Astrocyte (in vitro differentiated cells and primary cell): ENCODE data around the gene PTPN22. TPM values are rescaled to one million over a fixed set of nuclear protein-coding genes. Genes with fewer than 3 reads are reported as not detected.

Experiments
- DNase-seq: peaks from one replicate; pipeline ENCODE4 v3.0.0-alpha.2; 2010; ENCODE audit warnings: low read depth
- FAIRE-seq: peaks from 2 replicates; lab custom pipeline; 2011; peaks lifted over from hg19 to GRCh38; lab: Jason Lieb, UNC
- H2AFZ ChIP-seq: 2 replicates; pipeline ENCODE4 v1.6.0; 2012; ENCODE audit warnings: low read depth, low read length, inconsistent platforms
- H3K27ac ChIP-seq: 2 replicates; pipeline ENCODE4 v1.5.1; 2011; ENCODE audit warnings: low read depth, low read length, inconsistent platforms
- H3K27me3 ChIP-seq: 2 replicates; pipeline ENCODE4 v1.6.0; 2011; ENCODE audit warnings: low read length, inconsistent platforms; ENCODE audit not compliant: insufficient read depth
- H3K36me3 ChIP-seq: 2 replicates; pipeline ENCODE4 v1.5.1; 2011; ENCODE audit warnings: low read length, inconsistent platforms; ENCODE audit not compliant: insufficient read depth
- H3K4me1 ChIP-seq: 2 replicates; pipeline ENCODE4 v1.5.1; 2011; ENCODE audit warnings: low read length, inconsistent platforms; ENCODE audit not compliant: insufficient read depth
- H3K4me2 ChIP-seq: 2 replicates; pipeline ENCODE4 v1.6.0; 2012; ENCODE audit warnings: low read length, inconsistent platforms
- H3K4me3 ChIP-seq: 2 replicates; pipeline ENCODE4 v1.5.1; 2011; ENCODE audit warnings: low read depth, mild to moderate bottlenecking, low read length, inconsistent platforms; ENCODE audit not compliant: insufficient read depth
- H3K79me2 ChIP-seq: 2 replicates; pipeline ENCODE4 v1.6.0; 2012; ENCODE audit warnings: mild to moderate bottlenecking, low read length, inconsistent platforms; ENCODE audit not compliant: insufficient read depth
- H3K9ac ChIP-seq: 2 replicates; pipeline ENCODE4 v1.6.0; 2012; ENCODE audit warnings: mild to moderate bottlenecking, low read length, inconsistent platforms
- H3K9me3 ChIP-seq: 2 replicates; pipeline ENCODE4 v1.5.1; 2012; ENCODE audit warnings: low read depth, mild to moderate bottlenecking, low read length, inconsistent platforms; ENCODE audit not compliant: insufficient read depth
- H4K20me1 ChIP-seq: 2 replicates; pipeline ENCODE4 v1.6.0; 2012; ENCODE audit warnings: low read length, inconsistent platforms; ENCODE audit not compliant: insufficient read depth
- H3K27ac Mint-ChIP-seq: one replicate; pipeline ENCODE4 v1.8.0; 2021; ENCODE audit warnings: mild to moderate bottlenecking, mixed read lengths; ENCODE audit not compliant: unreplicated experiment
- H3K27me3 Mint-ChIP-seq: one replicate; pipeline ENCODE4 v1.8.0; 2021; ENCODE audit warnings: low read depth, mixed read lengths; ENCODE audit not compliant: unreplicated experiment
- H3K36me3 Mint-ChIP-seq: one replicate; pipeline ENCODE4 v1.8.0; 2021; ENCODE audit warnings: low read depth, mixed read lengths; ENCODE audit not compliant: unreplicated experiment
- H3K4me1 Mint-ChIP-seq: one replicate; pipeline ENCODE4 v1.8.0; 2021; ENCODE audit warnings: low read depth, mixed read lengths; ENCODE audit not compliant: unreplicated experiment
- H3K4me3 Mint-ChIP-seq: one replicate; pipeline ENCODE4 v1.8.0; 2021; ENCODE audit warnings: mild to moderate bottlenecking, moderate library complexity, mixed read lengths; ENCODE audit not compliant: unreplicated experiment
- H3K9me3 Mint-ChIP-seq: one replicate; pipeline ENCODE4 v1.8.0; 2021; ENCODE audit warnings: mild to moderate bottlenecking, mixed read lengths; ENCODE audit not compliant: unreplicated experiment
- EZH2 ChIP-seq: IDR thresholded peaks from 2 replicates; pipeline ENCODE4 v1.6.1; 2012; ENCODE audit warnings: mild to moderate bottlenecking, low read length, inconsistent platforms; ENCODE audit not compliant: insufficient read depth
- total RNA-seq: library from RNA; stranded (reverse); gene quantifications from 2 replicates; pipeline ENCODE4 v1.2.1, GENCODE V29; 2021
- TF ChIP-seq, protein P1 (sequence below): IDR thresholded peaks from 2 replicates; pipeline ENCODE4 v1.5.1; 2011; ENCODE audit warnings: low read depth, mild to moderate bottlenecking, inconsistent platforms, low read length, moderate library complexity; ENCODE audit not compliant: insufficient read depth

PTPN22 gene
- total RNA-seq, 1 donor from 2014 or later, result 1.3 TPM

DNA sequence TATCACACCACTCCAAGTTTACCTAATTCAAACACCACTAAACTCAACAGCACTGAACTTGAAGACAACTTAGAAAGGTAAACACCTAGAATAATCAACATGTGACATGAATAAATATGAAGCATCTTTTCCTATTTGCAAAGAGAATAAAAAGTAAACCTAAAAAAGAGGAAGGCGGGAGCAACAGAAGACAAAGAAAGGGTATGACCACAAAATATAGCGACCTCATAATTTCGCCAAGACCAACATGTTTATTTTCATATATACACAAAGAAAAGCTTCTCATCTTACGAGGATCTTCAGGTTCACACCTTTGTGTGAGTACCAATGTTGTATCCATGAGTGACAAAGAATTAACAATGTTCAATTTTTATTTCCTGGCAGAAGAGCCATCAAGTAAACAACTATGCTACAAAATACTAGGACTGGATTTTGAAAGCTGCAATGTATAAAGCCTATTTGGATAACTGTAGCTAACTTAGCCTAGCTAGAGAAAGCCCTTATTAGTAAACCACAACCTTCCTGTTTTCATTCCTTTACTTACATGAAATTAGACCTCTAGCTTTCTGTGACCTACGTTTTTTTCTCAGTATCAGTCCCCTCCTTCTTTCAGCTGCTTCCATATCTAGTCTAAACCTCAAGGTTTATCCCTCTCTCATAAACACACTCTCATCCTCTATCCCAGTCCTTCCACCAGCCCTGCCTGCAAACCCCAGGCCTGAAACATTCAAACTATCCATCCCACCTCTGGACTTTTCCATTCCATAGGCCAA lies 91.0 kb downstream of the PTPN22 start:
- H3K27ac Mint-ChIP-seq, result no peak overlapping the region
- Histone ChIP-seq H3K27me3 (no peaks in the 10 kb centered on the region), H4K20me1 (peaks cover 36% of the 10 kb centered on the region), H2AFZ (no peak overlapping the region), H3K79me2 (peaks cover 69% of the 10 kb centered on the region), H3K9ac (no peak overlapping the region), H3K4me3 (no peak overlapping the region), H3K4me1 (peaks cover 5% of the 10 kb centered on the region), H3K4me2 (no peak overlapping the region), H3K36me3 (peaks cover 3% of the 10 kb centered on the region), H3K9me3 (no peaks in the 10 kb centered on the region), H3K27ac (no peak overlapping the region)
- DNase-seq (no peak), FAIRE-seq (no peak)
- H3K36me3 Mint-ChIP-seq, result no peaks in the 10 kb centered on the region
- no peaks in the 10 kb centered on the region for H3K9me3 Mint-ChIP-seq
- H3K4me1 Mint-ChIP-seq, result peaks cover 13% of the 10 kb centered on the region
- H3K27me3 Mint-ChIP-seq, result no peaks in the 10 kb centered on the region
- H3K4me3 Mint-ChIP-seq, result no peak overlapping the region
- no peak for TF ChIP-seq EZH2
- TF ChIP-seq, protein P1, sequence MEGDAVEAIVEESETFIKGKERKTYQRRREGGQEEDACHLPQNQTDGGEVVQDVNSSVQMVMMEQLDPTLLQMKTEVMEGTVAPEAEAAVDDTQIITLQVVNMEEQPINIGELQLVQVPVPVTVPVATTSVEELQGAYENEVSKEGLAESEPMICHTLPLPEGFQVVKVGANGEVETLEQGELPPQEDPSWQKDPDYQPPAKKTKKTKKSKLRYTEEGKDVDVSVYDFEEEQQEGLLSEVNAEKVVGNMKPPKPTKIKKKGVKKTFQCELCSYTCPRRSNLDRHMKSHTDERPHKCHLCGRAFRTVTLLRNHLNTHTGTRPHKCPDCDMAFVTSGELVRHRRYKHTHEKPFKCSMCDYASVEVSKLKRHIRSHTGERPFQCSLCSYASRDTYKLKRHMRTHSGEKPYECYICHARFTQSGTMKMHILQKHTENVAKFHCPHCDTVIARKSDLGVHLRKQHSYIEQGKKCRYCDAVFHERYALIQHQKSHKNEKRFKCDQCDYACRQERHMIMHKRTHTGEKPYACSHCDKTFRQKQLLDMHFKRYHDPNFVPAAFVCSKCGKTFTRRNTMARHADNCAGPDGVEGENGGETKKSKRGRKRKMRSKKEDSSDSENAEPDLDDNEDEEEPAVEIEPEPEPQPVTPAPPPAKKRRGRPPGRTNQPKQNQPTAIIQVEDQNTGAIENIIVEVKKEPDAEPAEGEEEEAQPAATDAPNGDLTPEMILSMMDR, result no peak

GRCh38 chr1:113779542-113779941 lies 92.0 kb downstream of the PTPN22 start:
- no peak overlapping the region for H3K4me2 ChIP-seq
- H3K9ac ChIP-seq, result no peak overlapping the region
- H3K27me3 ChIP-seq, result no peaks in the 10 kb centered on the region
- peaks cover 5% of the 10 kb centered on the region for H3K4me1 ChIP-seq
- TF ChIP-seq EZH2, result no peak
- TF ChIP-seq, protein P1, result no peak
- H3K36me3 ChIP-seq, result peaks cover 3% of the 10 kb centered on the region
- Mint-ChIP-seq H3K36me3 (no peaks in the 10 kb centered on the region), H3K4me3 (no peak overlapping the region), H3K9me3 (no peaks in the 10 kb centered on the region), H3K4me1 (peaks cover 12% of the 10 kb centered on the region), H3K27me3 (no peaks in the 10 kb centered on the region), H3K27ac (no peak overlapping the region)
- peaks cover 34% of the 10 kb centered on the region for H4K20me1 ChIP-seq
- no peak overlapping the region for H3K27ac ChIP-seq
- no peaks in the 10 kb centered on the region for H3K9me3 ChIP-seq
- peaks cover 62% of the 10 kb centered on the region for H3K79me2 ChIP-seq
- FAIRE-seq, result no peak
- DNase-seq, result no peak
- H2AFZ ChIP-seq, result no peak overlapping the region
- no peak overlapping the region for H3K4me3 ChIP-seq

DNA sequence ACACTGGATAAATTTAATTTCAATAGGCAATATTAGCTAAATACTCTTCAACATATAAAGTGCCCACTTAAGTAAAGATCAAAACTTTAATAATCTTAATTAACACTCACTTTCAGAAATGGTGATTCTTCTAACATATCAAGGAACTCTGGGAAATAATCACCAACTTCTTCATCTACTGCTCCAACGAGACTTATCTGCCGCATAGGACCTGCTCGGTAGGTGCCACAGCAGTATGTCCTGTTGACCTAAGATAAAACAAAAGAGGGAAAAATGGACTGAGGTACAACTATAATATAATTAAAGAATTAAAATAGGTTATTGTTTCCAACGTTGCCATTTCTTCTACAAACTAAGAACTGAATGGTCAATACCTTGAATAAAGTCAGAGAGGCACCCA lies 94.0 kb downstream of the PTPN22 start:
- H4K20me1 ChIP-seq, result peaks cover 24% of the 10 kb centered on the region
- no peak for TF ChIP-seq EZH2
- TF ChIP-seq, protein P1, result no peak

More for the DNA sequence above, 94.0 kb downstream of the PTPN22 start:
- Histone ChIP-seq H3K4me1 (no peaks in the 10 kb centered on the region), H3K27me3 (no peaks in the 10 kb centered on the region), H3K4me2 (no peak overlapping the region), H3K36me3 (peaks cover 3% of the 10 kb centered on the region), H2AFZ (no peak overlapping the region), H3K9ac (no peak overlapping the region), H3K27ac (no peak overlapping the region), H3K79me2 (peaks cover 42% of the 10 kb centered on the region), H3K4me3 (no peak overlapping the region), H3K9me3 (no peaks in the 10 kb centered on the region)
- Mint-ChIP-seq H3K4me1 (no peaks in the 10 kb centered on the region), H3K9me3 (no peaks in the 10 kb centered on the region), H3K27me3 (no peaks in the 10 kb centered on the region), H3K4me3 (no peak overlapping the region), H3K27ac (no peak overlapping the region), H3K36me3 (no peaks in the 10 kb centered on the region)
- no peak for DNase-seq
- FAIRE-seq, result no peak
